HG03097 (cell line): ENCODE data around the gene NAA40.

ENCODE experiments used
- ATAC-seq: cut with Tn5 transposase; IDR thresholded peaks from one replicate; pipeline ENCODE4 v1.9.1; 2021; ENCODE audit not compliant: unreplicated experiment, low FRiP score

NAA40 gene

GRCh38 chr11:63938479-63939396 lies at the start of gene NAA40:
NAA40 (plus strand) TSS chr11:63939002; CDS start chr11:63939097, 95 bp downstream.
- peak; percentile 87 for ATAC-seq

- no peak for ATAC-seq
Measured at GRCh38 chr11:63889344-63889743, 49.5 kb upstream of the NAA40 start.

GRCh38 chr11:63890368-63890767 lies 48.4 kb upstream of the NAA40 start:
- ATAC-seq = no peak

- ATAC-seq = no peak
Measured at GRCh38 chr11:63892228-63892627, 46.6 kb upstream of the NAA40 start.

GRCh38 chr11:63893355-63893754 lies 45.4 kb upstream of the NAA40 start:
- ATAC-seq = no peak

GRCh38 chr11:63896071-63896470 lies 42.7 kb upstream of the NAA40 start:
- no peak for ATAC-seq

GRCh38 chr11:63897459-63898146 lies 41.2 kb upstream of the NAA40 start:
- ATAC-seq = no peak

GRCh38 chr11:63901660-63902059 lies 37.1 kb upstream of the NAA40 start:
- no peak for ATAC-seq

- no peak for ATAC-seq
Measured at GRCh38 chr11:63903884-63904283, 34.9 kb upstream of the NAA40 start.

- no peak for ATAC-seq
Measured at GRCh38 chr11:63904743-63905142, 34.1 kb upstream of the NAA40 start.

- ATAC-seq = no peak
Measured at GRCh38 chr11:63905179-63905578, 33.6 kb upstream of the NAA40 start.

- ATAC-seq = no peak
Measured at GRCh38 chr11:63906087-63906486, 32.7 kb upstream of the NAA40 start.

GRCh38 chr11:63906585-63906984 lies 32.2 kb upstream of the NAA40 start:
- ATAC-seq = no peak

- ATAC-seq = no peak
Measured at GRCh38 chr11:63907063-63907462, 31.7 kb upstream of the NAA40 start.

GRCh38 chr11:63907808-63908530 lies 30.8 kb upstream of the NAA40 start:
- no peak for ATAC-seq

- ATAC-seq = no peak
Measured at GRCh38 chr11:63908631-63909401, 30.0 kb upstream of the NAA40 start.

GRCh38 chr11:63909591-63910506 lies 29.0 kb upstream of the NAA40 start:
- no peak for ATAC-seq

GRCh38 chr11:63910675-63911074 lies 28.1 kb upstream of the NAA40 start:
- no peak for ATAC-seq

GRCh38 chr11:63911440-63911839 lies 27.4 kb upstream of the NAA40 start:
- no peak for ATAC-seq
